Uterus (tissue), 4 donors: Measurements from ENCODE around the gene SNAI1. TPM values are rescaled to one million over a fixed set of nuclear protein-coding genes. Genes with fewer than 3 reads are reported as not detected.
"Not testable (repeated sequence)": the region's sequence is repeated elsewhere in the genome, so short reads cannot be mapped to it uniquely, and the experiment has no call there.

Experiments used
- DNase-seq, 2 donors: peaks; one replicate each; pipeline ENCODE4 v3.0.0-alpha.2; 2019 to 2020
- H3K27ac ChIP-seq, 2 donors: fragments of 200-600 bp; sonication (generic); 1 replicate in 1 of 2; 2 replicates in 1 of 2; pipeline ENCODE4 v1.5.1; 2016 to 2018
- H3K27me3 ChIP-seq, 2 donors: fragments of 200-600 bp; sonication (generic); one replicate each; pipeline ENCODE4 v1.5.1; 2018 to 2019; ENCODE audit warnings: control low read depth in 1 of 2
- H3K36me3 ChIP-seq, 2 donors: fragments of 200-600 bp; sonication (generic); one replicate each; pipeline ENCODE4 v1.5.1; 2019; ENCODE audit warnings: control low read depth in 1 of 2
- H3K4me1 ChIP-seq, 2 donors: fragments of 200-600 bp; sonication (generic); one replicate each; pipeline ENCODE4 v1.5.1; 2018 to 2019; ENCODE audit warnings: control low read depth in 1 of 2
- H3K4me3 ChIP-seq, 2 donors: fragments of 200-600 bp; sonication (generic); 1 replicate in 1 of 2; 2 replicates in 1 of 2; pipeline ENCODE4 v1.5.1; 2018 to 2019; ENCODE audit warnings: mild to moderate bottlenecking in 1 of 2
- H3K9me3 ChIP-seq, 2 donors: fragments of 200-600 bp; sonication (generic); one replicate each; pipeline ENCODE4 v1.5.1; 2019; ENCODE audit warnings: control low read depth in 1 of 2
- CTCF ChIP-seq, 4 experiments: fragments of 200-600 bp in 2 of 4; fragments of 450-650 bp in 2 of 4; sonication (generic) in 2 of 4; IDR thresholded peaks; one replicate each; pipeline ENCODE4 v1.5.1; 2016 to 2019; ENCODE audit warnings: antibody characterized with exemption in 4 of 4, mild to moderate bottlenecking in 2 of 4, moderate library complexity in 1 of 4
- POLR2A ChIP-seq, 2 donors: fragments of 450-650 bp; IDR thresholded peaks; one replicate each; pipeline ENCODE4 v1.6.1; 2016; ENCODE audit warnings: antibody characterized with exemption in 2 of 2, mild to moderate bottlenecking in 1 of 2, moderate library complexity in 1 of 2
- intact Hi-C: fragments of 100-400 bp; cut with DNase I; formaldehyde crosslinking; loops from one replicate; pipeline ENCODE4 v1.15.1; 2023; ENCODE audit warnings: low total_unique reads
- total RNA-seq, 4 donors: library from RNA; depleted of rRNA in 3 of 4; stranded (reverse); fragments of >200 nt in 3 of 4; gene quantifications; one replicate each; pipeline versions ENCODE4 v1.1.0 to v1.2.4, GENCODE V29; 2014 to 2023
- donor health status: DM: yes; HTN: yes; CAD: no.

The SNAI1 gene
- total RNA-seq, 4 donors from 2014 or later, result 1.0 to 15.4 (median 4.5) TPM

GRCh38 chr20:49995586-49995985 is 12.8 kb downstream of the SNAI1 start:
- TF ChIP-seq CTCF (IDR thresholded peaks at IDR 0.05), result no peak
- TF ChIP-seq POLR2A (IDR thresholded peaks at IDR 0.05), result no peak
- DNase-seq, result no peak
- H3K4me3 ChIP-seq, result no peak overlapping the region
- H3K4me1 ChIP-seq, result no peaks in the 10 kb centered on the region
- intact Hi-C loops, result no loop called here
- H3K36me3 ChIP-seq, result no peaks in the 10 kb centered on the region
- H3K27ac ChIP-seq, result no peak overlapping the region
- H3K9me3 ChIP-seq, result no peaks in the 10 kb centered on the region
- no peaks in the 10 kb centered on the region for H3K27me3 ChIP-seq

GRCh38 chr20:49998478-49999188 is 15.9 kb downstream of the SNAI1 start:
- DNase-seq, H3K4me1 ChIP-seq, H3K27me3 ChIP-seq, H3K27ac ChIP-seq, H3K36me3 ChIP-seq, intact Hi-C loops, H3K9me3 ChIP-seq, H3K4me3 ChIP-seq: not testable (repeated sequence)

GRCh38 chr20:49999329-49999728 is 16.5 kb downstream of the SNAI1 start:
- TF ChIP-seq POLR2A (IDR thresholded peaks at IDR 0.05) (no peak), CTCF (IDR thresholded peaks at IDR 0.05) (no peak)
- Histone ChIP-seq H3K36me3 (no peaks in the 10 kb centered on the region), H3K27ac (no peak overlapping the region), H3K4me1 (no peaks in the 10 kb centered on the region), H3K27me3 (no peaks in the 10 kb centered on the region), H3K9me3 (no peaks in the 10 kb centered on the region), H3K4me3 (no peak overlapping the region)
- no peak for DNase-seq
- intact Hi-C loops, result no loop called here

GRCh38 chr20:50000548-50001222 is 17.9 kb downstream of the SNAI1 start:
- intact Hi-C loops, H3K4me1 ChIP-seq, DNase-seq, H3K4me3 ChIP-seq, H3K27ac ChIP-seq, H3K27me3 ChIP-seq, H3K9me3 ChIP-seq, H3K36me3 ChIP-seq: not testable (repeated sequence)

- Histone ChIP-seq H3K27me3 (no peaks in the 10 kb centered on the region), H3K36me3 (no peaks in the 10 kb centered on the region), H3K4me1 (no peaks in the 10 kb centered on the region), H3K27ac (no peak overlapping the region), H3K9me3 (no peaks in the 10 kb centered on the region), H3K4me3 (no peak overlapping the region)
- intact Hi-C loops, result no loop called here
- no peak for TF ChIP-seq POLR2A (IDR thresholded peaks at IDR 0.05)
- no peak for TF ChIP-seq CTCF (IDR thresholded peaks at IDR 0.05)
- no peak for DNase-seq
Observed at GRCh38 chr20:50001784-50002311, 19.1 kb downstream of the SNAI1 start.

GRCh38 chr20:50003253-50003656 is 20.5 kb downstream of the SNAI1 start:
- intact Hi-C loops, result no loop called here
- Histone ChIP-seq H3K27me3 (no peaks in the 10 kb centered on the region), H3K36me3 (no peaks in the 10 kb centered on the region), H3K27ac (no peak overlapping the region), H3K9me3 (no peaks in the 10 kb centered on the region), H3K4me3 (no peak overlapping the region), H3K4me1 (no peaks in the 10 kb centered on the region)
- DNase-seq, result no peak
- TF ChIP-seq POLR2A (IDR thresholded peaks at IDR 0.05), result no peak
